H1 (cell line): ENCODE data around the gene ARHGAP32.

ENCODE experiments used
- ATF2 ChIP-seq: IDR thresholded peaks from 2 replicates; pipeline ENCODE4 v1.6.1; 2012; ENCODE audit warnings: low read length, inconsistent platforms
- CTCF ChIP-seq, 3 experiments: IDR thresholded peaks; 1 replicate in 2 of 3; 2 replicates in 1 of 3; pipeline versions ENCODE4 v1.5.1 to v1.6.1; 2011; ENCODE audit warnings: low read length in 3 of 3, mild to moderate bottlenecking in 3 of 3, inconsistent platforms in 2 of 3, low read depth in 1 of 3, moderate library complexity in 1 of 3; ENCODE audit not compliant: insufficient read depth in 1 of 3; ENCODE audit errors: control extremely low read depth in 1 of 3
- FOSL1 ChIP-seq: IDR thresholded peaks from 2 replicates; pipeline ENCODE4 v1.6.1; 2011; ENCODE audit warnings: mild to moderate bottlenecking, low read depth, low read length, moderate library complexity; ENCODE audit not compliant: insufficient read depth
- POLR2A ChIP-seq, 2 experiments: IDR thresholded peaks; 1 replicate in 1 of 2; 2 replicates in 1 of 2; pipeline ENCODE4 v1.6.1; 2011; ENCODE audit warnings: low read depth in 2 of 2, low read length in 2 of 2, mild to moderate bottlenecking in 2 of 2; ENCODE audit errors: control extremely low read depth in 1 of 2
- POLR2AphosphoS5 ChIP-seq: IDR thresholded peaks from 2 replicates; pipeline ENCODE4 v1.6.1; 2011; ENCODE audit warnings: low read depth, low read length
- YY1 ChIP-seq: IDR thresholded peaks from 2 replicates; pipeline ENCODE4 v1.6.1; 2011; ENCODE audit warnings: low read depth, mild to moderate bottlenecking, low read length

- TF ChIP-seq CTCF (IDR thresholded peaks at IDR 0.05; ENCODE audit: control extremely low read depth in 1 of 3, insufficient read depth in 1 of 3, low read depth in 1 of 3, low read length in 3 of 3) (no peak), POLR2A (IDR thresholded peaks at IDR 0.05; ENCODE audit: control extremely low read depth in 1 of 2, low read depth in 2 of 2, low read length in 2 of 2) (no peak), YY1 (no peak), ATF2 (no peak), POLR2AphosphoS5 (no peak), FOSL1 (no peak)
Measured at GRCh38 chr11:129223260-129223659, 31.1 kb upstream of the ARHGAP32 start.
